Parathyroid adenoma (tissue), 2 donors: Measurements from ENCODE around the gene SIRPD.
"Not testable (repeated sequence)": the region's sequence is repeated elsewhere in the genome, so short reads cannot be mapped to it uniquely, and the experiment has no call there.

ENCODE experiments used
- H2AFZ ChIP-seq: fragments of 300-600 bp; sonication (generic); one replicate; pipeline ENCODE4 v1.7.0; 2017; ENCODE audit warnings: antibody characterized with exemption, mild to moderate bottlenecking
- H3K27ac ChIP-seq: fragments of 300-600 bp; sonication (generic); one replicate; pipeline ENCODE4 v1.7.0; 2017
- H3K27me3 ChIP-seq: fragments of 300-600 bp; sonication (generic); one replicate; pipeline ENCODE4 v1.7.0; 2017; ENCODE audit warnings: low read length; ENCODE audit not compliant: control insufficient read depth, insufficient read depth
- H3K36me3 ChIP-seq: fragments of 300-600 bp; sonication (generic); one replicate; pipeline ENCODE4 v1.7.0; 2017; ENCODE audit warnings: low read length; ENCODE audit not compliant: control insufficient read depth, insufficient read depth
- H3K4me1 ChIP-seq: fragments of 300-600 bp; sonication (generic); one replicate; pipeline ENCODE4 v1.7.0; 2017; ENCODE audit warnings: control low read depth
- H3K4me2 ChIP-seq: fragments of 300-600 bp; sonication (generic); one replicate; pipeline ENCODE4 v1.7.0; 2017; ENCODE audit warnings: low read length
- H3K4me3 ChIP-seq: fragments of 300-600 bp; sonication (generic); one replicate; pipeline ENCODE4 v1.7.0; 2017; ENCODE audit warnings: low read depth, low read length
- H3K79me2 ChIP-seq: fragments of 300-600 bp; sonication (generic); one replicate; pipeline ENCODE4 v1.7.0; 2017; ENCODE audit warnings: control low read depth
- H3K9ac ChIP-seq: fragments of 300-600 bp; sonication (generic); one replicate; pipeline ENCODE4 v1.7.0; 2017; ENCODE audit warnings: mild to moderate bottlenecking
- H3K9me3 ChIP-seq: fragments of 300-600 bp; sonication (generic); one replicate; pipeline ENCODE4 v1.7.0; 2017; ENCODE audit warnings: low read length; ENCODE audit not compliant: control insufficient read depth
- TF ChIP-seq, protein P1 (sequence below): fragments of 300-600 bp; sonication (generic); IDR thresholded peaks from one replicate; pipeline ENCODE4 v1.7.0; 2017; ENCODE audit warnings: antibody characterized with exemption, mild to moderate bottlenecking
- donor health status: primary hyperparathyroidism.

Gene SIRPD

DNA sequence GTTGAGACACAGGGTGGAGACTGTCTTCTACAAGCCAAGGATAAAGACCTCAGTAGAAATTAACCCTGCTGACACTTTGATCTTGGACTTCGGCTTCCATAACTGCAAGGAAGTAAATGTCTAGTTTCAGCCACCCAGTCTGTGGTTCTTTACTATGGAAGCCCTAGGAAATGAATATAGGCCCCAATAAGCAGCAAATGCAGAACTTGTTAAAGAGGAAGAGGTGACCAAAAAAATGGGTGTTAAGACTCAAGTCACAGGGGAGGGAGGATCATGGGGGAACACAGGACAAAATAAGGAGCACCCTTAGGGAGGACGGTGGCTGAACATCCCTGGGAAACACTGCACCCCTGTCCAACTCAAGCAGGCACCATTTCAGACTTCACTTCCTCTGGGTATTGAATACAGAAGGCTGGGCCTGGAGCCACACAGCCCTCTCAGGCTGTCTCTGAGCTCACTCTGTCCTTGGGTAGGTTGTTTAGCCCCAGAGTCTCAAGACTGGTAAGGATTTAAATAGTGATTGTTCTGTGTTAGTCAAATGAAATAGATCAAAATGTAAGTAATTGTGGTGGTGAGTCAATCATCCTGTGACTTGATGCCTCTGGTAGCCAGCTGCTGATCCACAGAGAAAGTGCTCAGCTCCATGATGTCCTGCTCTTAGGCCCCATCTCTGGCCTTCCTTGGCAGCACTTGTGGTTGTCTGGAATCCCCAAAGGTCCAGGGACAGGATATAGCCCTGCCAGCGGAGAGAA, 30.5 kb upstream of the SIRPD start:
- no peaks in the 10 kb centered on the region for H3K36me3 ChIP-seq
- H3K4me2 ChIP-seq = no peak overlapping the region
- no peaks in the 10 kb centered on the region for H3K4me1 ChIP-seq
- H3K4me3 ChIP-seq = no peak overlapping the region
- H3K79me2 ChIP-seq = no peaks in the 10 kb centered on the region
- no peaks in the 10 kb centered on the region for H3K27me3 ChIP-seq
- no peak overlapping the region for H3K27ac ChIP-seq
- TF ChIP-seq, protein P1, sequence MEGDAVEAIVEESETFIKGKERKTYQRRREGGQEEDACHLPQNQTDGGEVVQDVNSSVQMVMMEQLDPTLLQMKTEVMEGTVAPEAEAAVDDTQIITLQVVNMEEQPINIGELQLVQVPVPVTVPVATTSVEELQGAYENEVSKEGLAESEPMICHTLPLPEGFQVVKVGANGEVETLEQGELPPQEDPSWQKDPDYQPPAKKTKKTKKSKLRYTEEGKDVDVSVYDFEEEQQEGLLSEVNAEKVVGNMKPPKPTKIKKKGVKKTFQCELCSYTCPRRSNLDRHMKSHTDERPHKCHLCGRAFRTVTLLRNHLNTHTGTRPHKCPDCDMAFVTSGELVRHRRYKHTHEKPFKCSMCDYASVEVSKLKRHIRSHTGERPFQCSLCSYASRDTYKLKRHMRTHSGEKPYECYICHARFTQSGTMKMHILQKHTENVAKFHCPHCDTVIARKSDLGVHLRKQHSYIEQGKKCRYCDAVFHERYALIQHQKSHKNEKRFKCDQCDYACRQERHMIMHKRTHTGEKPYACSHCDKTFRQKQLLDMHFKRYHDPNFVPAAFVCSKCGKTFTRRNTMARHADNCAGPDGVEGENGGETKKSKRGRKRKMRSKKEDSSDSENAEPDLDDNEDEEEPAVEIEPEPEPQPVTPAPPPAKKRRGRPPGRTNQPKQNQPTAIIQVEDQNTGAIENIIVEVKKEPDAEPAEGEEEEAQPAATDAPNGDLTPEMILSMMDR = no peak
- no peak overlapping the region for H2AFZ ChIP-seq
- no peak overlapping the region for H3K9ac ChIP-seq
- no peaks in the 10 kb centered on the region for H3K9me3 ChIP-seq

DNA sequence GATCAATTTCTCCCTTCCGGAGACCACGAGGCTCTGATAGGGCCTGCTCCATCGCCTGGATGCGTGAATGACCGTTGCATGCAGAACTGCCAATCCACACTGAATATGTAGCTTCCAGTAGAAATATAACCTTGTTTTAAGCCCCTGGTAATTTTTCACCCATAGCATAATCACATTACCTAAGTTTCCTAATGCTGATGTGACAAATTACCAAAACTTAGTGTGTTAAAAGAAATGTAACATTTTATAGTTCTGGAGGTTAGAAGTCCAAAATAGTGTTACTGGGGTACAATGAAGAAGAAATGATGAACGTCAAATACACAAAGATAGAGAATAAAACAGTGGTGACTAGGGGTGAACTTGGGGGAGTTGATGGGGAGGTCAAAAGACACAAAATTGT, 22.0 kb upstream of the SIRPD start:
- no peaks in the 10 kb centered on the region for H3K9me3 ChIP-seq
- H3K4me1 ChIP-seq = no peaks in the 10 kb centered on the region
- TF ChIP-seq, protein P1 = no peak
- H3K9ac ChIP-seq = no peak overlapping the region
- no peaks in the 10 kb centered on the region for H3K27me3 ChIP-seq
- no peak overlapping the region for H3K27ac ChIP-seq
- no peak overlapping the region for H3K4me2 ChIP-seq
- H2AFZ ChIP-seq = no peak overlapping the region
- no peaks in the 10 kb centered on the region for H3K36me3 ChIP-seq
- no peaks in the 10 kb centered on the region for H3K79me2 ChIP-seq
- H3K4me3 ChIP-seq = no peak overlapping the region

DNA sequence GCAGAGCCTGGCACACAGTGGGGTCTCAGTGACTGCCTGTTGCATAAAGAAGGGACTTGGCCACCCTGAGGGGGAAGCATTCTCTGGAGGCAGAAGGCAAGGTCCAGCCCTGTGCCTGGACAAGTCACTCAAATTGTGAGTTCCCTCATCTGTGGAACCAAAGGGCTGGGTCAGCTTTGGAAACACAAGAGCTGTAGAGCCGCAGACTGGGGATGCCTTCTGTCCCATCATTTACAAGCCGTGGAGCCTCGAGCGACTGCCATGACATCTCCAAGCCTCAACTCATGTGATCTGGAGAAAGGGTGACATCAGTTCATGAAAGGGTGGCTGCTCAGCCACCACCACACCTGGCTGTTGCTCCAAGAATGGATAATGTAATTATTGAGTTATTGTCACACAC, 20.4 kb upstream of the SIRPD start:
- no peak overlapping the region for H3K4me3 ChIP-seq
- no peak overlapping the region for H3K9ac ChIP-seq
- H3K4me1 ChIP-seq = no peaks in the 10 kb centered on the region
- no peak overlapping the region for H3K27ac ChIP-seq
- H2AFZ ChIP-seq = no peak overlapping the region
- no peaks in the 10 kb centered on the region for H3K27me3 ChIP-seq
- no peak overlapping the region for H3K4me2 ChIP-seq
- no peaks in the 10 kb centered on the region for H3K9me3 ChIP-seq
- TF ChIP-seq, protein P1 = no peak
- H3K79me2 ChIP-seq = no peaks in the 10 kb centered on the region
- no peaks in the 10 kb centered on the region for H3K36me3 ChIP-seq

DNA sequence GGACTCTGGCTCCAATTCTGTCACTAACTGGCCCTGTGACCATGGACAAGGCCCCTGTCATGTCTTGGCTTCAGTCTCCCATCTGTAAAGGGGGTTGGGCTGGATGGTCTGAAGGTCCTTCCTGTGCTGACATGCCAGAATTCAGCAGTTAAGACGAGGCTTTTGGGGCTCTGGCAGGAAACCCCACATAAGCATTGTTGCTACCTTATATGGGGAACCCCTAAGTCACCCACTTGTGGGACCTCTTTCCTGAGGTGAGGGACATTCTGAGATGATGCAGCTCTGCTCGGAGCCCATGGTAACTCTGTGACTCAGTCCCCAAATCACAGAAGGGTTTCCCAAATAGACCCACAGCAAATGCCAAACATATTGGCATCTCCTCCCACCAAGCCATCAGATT, 19.8 kb upstream of the SIRPD start:
- H3K9ac ChIP-seq, H2AFZ ChIP-seq, H3K9me3 ChIP-seq, H3K79me2 ChIP-seq, H3K27me3 ChIP-seq, H3K4me3 ChIP-seq, H3K27ac ChIP-seq, H3K36me3 ChIP-seq, H3K4me2 ChIP-seq, H3K4me1 ChIP-seq: not testable (repeated sequence)

DNA sequence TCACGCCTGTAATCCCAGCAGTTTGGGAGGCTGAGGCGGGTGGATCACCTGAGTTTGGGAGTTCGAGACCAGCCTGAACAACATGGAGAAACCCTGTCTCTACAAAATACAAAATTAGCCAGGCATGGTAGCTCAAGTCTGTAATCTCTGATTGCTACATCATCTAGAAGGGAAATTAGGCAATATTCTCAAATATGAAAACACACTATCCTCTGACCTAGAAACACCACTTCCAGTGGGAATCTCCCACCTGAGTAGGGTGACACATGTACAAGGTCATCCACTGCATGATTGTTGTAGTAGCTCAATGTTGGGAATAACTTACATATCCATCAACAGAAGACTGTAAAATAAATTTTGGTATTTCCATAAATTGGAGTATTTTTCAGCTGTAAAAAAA, 19.1 kb upstream of the SIRPD start:
- H3K27me3 ChIP-seq = no peaks in the 10 kb centered on the region
- H3K9ac ChIP-seq = no peak overlapping the region
- no peaks in the 10 kb centered on the region for H3K9me3 ChIP-seq
- H3K27ac ChIP-seq = no peak overlapping the region
- H3K36me3 ChIP-seq = no peaks in the 10 kb centered on the region
- H3K79me2 ChIP-seq = no peaks in the 10 kb centered on the region
- no peaks in the 10 kb centered on the region for H3K4me1 ChIP-seq
- no peak overlapping the region for H3K4me2 ChIP-seq
- TF ChIP-seq, protein P1 = no peak
- H2AFZ ChIP-seq = no peak overlapping the region
- H3K4me3 ChIP-seq = no peak overlapping the region

DNA sequence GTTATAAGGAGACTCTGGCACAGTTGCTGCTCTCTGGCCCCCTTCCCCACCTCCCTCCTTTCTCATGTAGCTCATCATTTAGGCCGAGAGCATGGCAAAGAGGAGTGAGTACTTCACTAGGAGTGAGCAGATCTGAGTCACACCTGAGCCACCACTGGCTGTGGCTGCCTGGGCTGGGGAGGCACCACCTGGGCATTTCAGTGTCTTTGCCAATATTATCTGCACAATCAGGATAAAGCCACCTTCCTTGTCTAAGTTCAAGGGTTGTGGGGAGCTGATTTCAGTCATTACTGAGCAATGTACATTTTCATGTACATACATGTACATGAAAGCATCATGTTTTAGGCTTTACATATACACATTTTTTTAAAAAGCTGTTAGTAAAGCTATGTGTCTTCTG, 18.5 kb upstream of the SIRPD start:
- not testable (repeated sequence) for H3K36me3 ChIP-seq, H3K27ac ChIP-seq, H2AFZ ChIP-seq, H3K79me2 ChIP-seq, H3K9ac ChIP-seq, H3K4me1 ChIP-seq, H3K27me3 ChIP-seq, H3K9me3 ChIP-seq, H3K4me2 ChIP-seq, H3K4me3 ChIP-seq

DNA sequence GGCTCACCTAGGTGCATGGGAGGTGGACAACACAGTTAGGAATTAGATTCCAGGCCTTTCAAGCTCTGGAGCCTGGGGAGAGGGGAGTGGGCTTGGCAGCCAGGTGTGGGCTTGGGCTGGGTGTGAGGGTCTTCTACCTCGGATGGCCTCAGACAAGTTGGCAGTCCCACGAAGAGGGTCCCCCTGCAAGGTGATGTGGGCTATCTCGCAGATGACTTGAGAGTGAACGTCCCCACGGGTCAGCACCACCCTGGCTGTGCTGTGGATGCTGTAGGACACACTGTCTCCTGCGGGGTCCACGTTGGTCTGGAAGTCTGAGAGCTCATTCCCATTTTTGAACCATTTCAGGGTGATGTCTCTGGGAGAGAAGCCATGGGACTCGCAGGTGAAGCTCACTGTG, 14.1 kb upstream of the SIRPD start:
- not testable (repeated sequence) for H2AFZ ChIP-seq, H3K79me2 ChIP-seq, H3K9ac ChIP-seq, H3K4me1 ChIP-seq, H3K36me3 ChIP-seq, H3K4me2 ChIP-seq, H3K4me3 ChIP-seq, H3K27ac ChIP-seq, H3K27me3 ChIP-seq, H3K9me3 ChIP-seq
